ENCODE measurements around the gene DNAH1. TPM values are rescaled to one million over a fixed set of nuclear protein-coding genes. Genes with fewer than 3 reads are reported as not detected.
A peak's percentile ranks its signal among the peaks of the same experiment; 100 is the strongest.

Gene DNAH1
- total RNA-seq, 1 experiment from 2014 or later: 8.3 TPM

- no peaks in the 10 kb centered on the region for H3K9me2 ChIP-seq (replicated peaks; ENCODE audit: insufficient read depth, low read length)
- H3K9me3 ChIP-seq (ENCODE audit: low read length): no peaks in the 10 kb centered on the region
- H3K4me2 ChIP-seq (ENCODE audit: low read depth, low read length, poor library complexity, severe bottlenecking): no peak overlapping the region
- no peak for DNase-seq
- H3K4me3 ChIP-seq (ENCODE audit: low read length): no peak overlapping the region
- H3K27me3 ChIP-seq (ENCODE audit: low read length): no peaks in the 10 kb centered on the region
- H3K4me1 ChIP-seq (ENCODE audit: low read length): peaks cover 13% of the 10 kb centered on the region
- no peaks in the 10 kb centered on the region for H4K20me1 ChIP-seq (ENCODE audit: insufficient read depth, low read depth, low read length)
- H3K36me3 ChIP-seq (ENCODE audit: insufficient read depth, low read length): no peaks in the 10 kb centered on the region
- no peaks in the 10 kb centered on the region for H3K79me2 ChIP-seq (ENCODE audit: low read length)
- no peak overlapping the region for H2AFZ ChIP-seq (ENCODE audit: low read length)
- no peak overlapping the region for H3K9ac ChIP-seq (ENCODE audit: low read length)
- H3K27ac ChIP-seq (ENCODE audit: low read length): no peak overlapping the region
These were observed 21.6 kb upstream of the DNAH1 start for GRCh38 chr3:52294320-52295150.

GRCh38 chr3:52295671-52296208, 20.4 kb upstream of the DNAH1 start:
- Histone ChIP-seq H3K27me3 (ENCODE audit: low read length) (no peaks in the 10 kb centered on the region), H3K9ac (ENCODE audit: low read length) (no peak overlapping the region), H3K4me3 (ENCODE audit: low read length) (no peak overlapping the region), H3K27ac (ENCODE audit: low read length) (no peak overlapping the region), H3K9me2 (replicated peaks; ENCODE audit: insufficient read depth, low read length) (no peaks in the 10 kb centered on the region), H4K20me1 (ENCODE audit: insufficient read depth, low read depth, low read length) (peaks cover 3% of the 10 kb centered on the region; the same call in 1 of the 2 replicates), H3K4me1 (ENCODE audit: low read length) (peaks cover 5% of the 10 kb centered on the region), H3K9me3 (ENCODE audit: low read length) (no peaks in the 10 kb centered on the region), H3K4me2 (ENCODE audit: low read depth, low read length, poor library complexity, severe bottlenecking) (no peak overlapping the region), H3K79me2 (ENCODE audit: low read length) (no peaks in the 10 kb centered on the region), H2AFZ (ENCODE audit: low read length) (no peak overlapping the region), H3K36me3 (ENCODE audit: insufficient read depth, low read length) (no peaks in the 10 kb centered on the region)
- DNase-seq: no peak

- Histone ChIP-seq H3K79me2 (ENCODE audit: low read length) (no peaks in the 10 kb centered on the region), H3K9ac (ENCODE audit: low read length) (no peak overlapping the region), H3K27me3 (ENCODE audit: low read length) (no peaks in the 10 kb centered on the region), H3K27ac (ENCODE audit: low read length) (no peak overlapping the region), H3K9me2 (replicated peaks; ENCODE audit: insufficient read depth, low read length) (no peaks in the 10 kb centered on the region), H2AFZ (ENCODE audit: low read length) (no peak overlapping the region), H3K4me3 (ENCODE audit: low read length) (no peak overlapping the region), H3K9me3 (ENCODE audit: low read length) (no peaks in the 10 kb centered on the region), H3K36me3 (ENCODE audit: insufficient read depth, low read length) (no peaks in the 10 kb centered on the region), H4K20me1 (ENCODE audit: insufficient read depth, low read depth, low read length) (peaks cover 3% of the 10 kb centered on the region; the same call in 1 of the 2 replicates), H3K4me1 (ENCODE audit: low read length) (no peaks in the 10 kb centered on the region), H3K4me2 (ENCODE audit: low read depth, low read length, poor library complexity, severe bottlenecking) (no peak overlapping the region)
- DNase-seq: no peak
These were observed 18.6 kb upstream of the DNAH1 start for GRCh38 chr3:52297242-52298148.

GRCh38 chr3:52298149-52299098, 17.7 kb upstream of the DNAH1 start:
- H3K4me2 ChIP-seq (ENCODE audit: low read depth, low read length, poor library complexity, severe bottlenecking): no peak overlapping the region
- H3K9me2 ChIP-seq (replicated peaks; ENCODE audit: insufficient read depth, low read length): no peaks in the 10 kb centered on the region
- DNase-seq: no peak
- H3K9ac ChIP-seq (ENCODE audit: low read length): no peak overlapping the region
- no peaks in the 10 kb centered on the region for H3K4me1 ChIP-seq (ENCODE audit: low read length)
- no peak overlapping the region for H3K27ac ChIP-seq (ENCODE audit: low read length)
- no peaks in the 10 kb centered on the region for H3K79me2 ChIP-seq (ENCODE audit: low read length)
- no peaks in the 10 kb centered on the region for H3K27me3 ChIP-seq (ENCODE audit: low read length)
- no peak overlapping the region for H2AFZ ChIP-seq (ENCODE audit: low read length)
- no peak overlapping the region for H3K4me3 ChIP-seq (ENCODE audit: low read length)
- peaks cover 3% of the 10 kb centered on the region; the same call in 1 of the 2 replicates for H4K20me1 ChIP-seq (ENCODE audit: insufficient read depth, low read depth, low read length)
- no peaks in the 10 kb centered on the region for H3K36me3 ChIP-seq (ENCODE audit: insufficient read depth, low read length)
- H3K9me3 ChIP-seq (ENCODE audit: low read length): no peaks in the 10 kb centered on the region

GRCh38 chr3:52299247-52299878, 16.8 kb upstream of the DNAH1 start:
- Histone ChIP-seq H3K4me2 (ENCODE audit: low read depth, low read length, poor library complexity, severe bottlenecking) (no peak overlapping the region), H3K27ac (ENCODE audit: low read length) (no peak overlapping the region), H3K4me1 (ENCODE audit: low read length) (no peaks in the 10 kb centered on the region), H3K36me3 (ENCODE audit: insufficient read depth, low read length) (no peaks in the 10 kb centered on the region), H3K9me2 (replicated peaks; ENCODE audit: insufficient read depth, low read length) (no peaks in the 10 kb centered on the region), H2AFZ (ENCODE audit: low read length) (no peak overlapping the region), H4K20me1 (ENCODE audit: insufficient read depth, low read depth, low read length) (peaks cover 3% of the 10 kb centered on the region; the same call in 1 of the 2 replicates), H3K4me3 (ENCODE audit: low read length) (no peak overlapping the region), H3K27me3 (ENCODE audit: low read length) (no peaks in the 10 kb centered on the region), H3K9ac (ENCODE audit: low read length) (no peak overlapping the region), H3K79me2 (ENCODE audit: low read length) (no peaks in the 10 kb centered on the region), H3K9me3 (ENCODE audit: low read length) (no peaks in the 10 kb centered on the region)
- no peak for DNase-seq

GRCh38 chr3:52299879-52300611, 16.1 kb upstream of the DNAH1 start:
- Histone ChIP-seq H3K4me1 (ENCODE audit: low read length) (no peaks in the 10 kb centered on the region), H3K36me3 (ENCODE audit: insufficient read depth, low read length) (no peaks in the 10 kb centered on the region), H3K4me2 (ENCODE audit: low read depth, low read length, poor library complexity, severe bottlenecking) (no peak overlapping the region), H3K9ac (ENCODE audit: low read length) (no peak overlapping the region), H3K27me3 (ENCODE audit: low read length) (no peaks in the 10 kb centered on the region), H4K20me1 (ENCODE audit: insufficient read depth, low read depth, low read length) (peaks cover 3% of the 10 kb centered on the region; the same call in 1 of the 2 replicates), H3K27ac (ENCODE audit: low read length) (no peak overlapping the region), H3K79me2 (ENCODE audit: low read length) (no peaks in the 10 kb centered on the region), H3K4me3 (ENCODE audit: low read length) (no peak overlapping the region), H3K9me3 (ENCODE audit: low read length) (no peaks in the 10 kb centered on the region), H3K9me2 (replicated peaks; ENCODE audit: insufficient read depth, low read length) (no peaks in the 10 kb centered on the region), H2AFZ (ENCODE audit: low read length) (no peak overlapping the region)
- peak; percentile 52 for DNase-seq

Data from Karpas-422 (cell line).